ENCODE data around the gene SAMD14. TPM values are rescaled to one million over a fixed set of nuclear protein-coding genes. Genes with fewer than 3 reads are reported as not detected.
A peak's percentile ranks its signal among the peaks of the same experiment; 100 is the strongest.

Gene SAMD14
- polyA plus RNA-seq, 1 donor, result 5.7 TPM

- H3K27ac ChIP-seq (ENCODE audit: low read length), result no peak overlapping the region
These were observed 20.2 kb downstream of the SAMD14 start for GRCh38 chr17:50109785-50110184.

GRCh38 chr17:50109207-50109606 lies 20.8 kb downstream of the SAMD14 start:
- H3K27me3 ChIP-seq (ENCODE audit: control insufficient read depth, insufficient read depth, low read length), result no peaks in the 10 kb centered on the region
- no peak overlapping the region for H3K4me3 ChIP-seq (ENCODE audit: low read length)
- peaks cover 25% of the 10 kb centered on the region for H3K4me1 ChIP-seq (ENCODE audit: control insufficient read depth, insufficient read depth, low read length)
- H3K27ac ChIP-seq (ENCODE audit: low read length), result no peak overlapping the region
- WGBS (ENCODE audit: insufficient coverage, low lambda C conversion rate), result no CpG with 5 or more reads among the region's 7 CpGs
- H3K36me3 ChIP-seq (ENCODE audit: control insufficient read depth, insufficient read depth, low read length), result peaks cover 65% of the 10 kb centered on the region
- H3K9me3 ChIP-seq (ENCODE audit: control insufficient read depth, low read depth, low read length), result no peaks in the 10 kb centered on the region
- DNase-seq, result no peak

More at GRCh38 chr17:50109785-50110184, 20.2 kb downstream of the SAMD14 start:
- no CpG with 5 or more reads among the region's 19 CpGs for WGBS (ENCODE audit: insufficient coverage, low lambda C conversion rate)
- Histone ChIP-seq H3K4me1 (ENCODE audit: control insufficient read depth, insufficient read depth, low read length) (peaks cover 25% of the 10 kb centered on the region), H3K9me3 (ENCODE audit: control insufficient read depth, low read depth, low read length) (no peaks in the 10 kb centered on the region), H3K36me3 (ENCODE audit: control insufficient read depth, insufficient read depth, low read length) (peaks cover 61% of the 10 kb centered on the region), H3K4me3 (ENCODE audit: low read length) (no peak overlapping the region), H3K27me3 (ENCODE audit: control insufficient read depth, insufficient read depth, low read length) (no peaks in the 10 kb centered on the region)
- no peak for DNase-seq

GRCh38 chr17:50108556-50108955 lies 21.4 kb downstream of the SAMD14 start:
- DNase-seq, result no peak
- H3K27me3 ChIP-seq (ENCODE audit: control insufficient read depth, insufficient read depth, low read length), result no peaks in the 10 kb centered on the region
- no peak overlapping the region for H3K4me3 ChIP-seq (ENCODE audit: low read length)
- WGBS (ENCODE audit: insufficient coverage, low lambda C conversion rate), result 92% methylated on average over 2 of the region's 9 CpGs
- no peak overlapping the region for H3K27ac ChIP-seq (ENCODE audit: low read length)
- H3K4me1 ChIP-seq (ENCODE audit: control insufficient read depth, insufficient read depth, low read length), result peaks cover 22% of the 10 kb centered on the region
- H3K36me3 ChIP-seq (ENCODE audit: control insufficient read depth, insufficient read depth, low read length), result peaks cover 70% of the 10 kb centered on the region
- no peaks in the 10 kb centered on the region for H3K9me3 ChIP-seq (ENCODE audit: control insufficient read depth, low read depth, low read length)

DNA sequence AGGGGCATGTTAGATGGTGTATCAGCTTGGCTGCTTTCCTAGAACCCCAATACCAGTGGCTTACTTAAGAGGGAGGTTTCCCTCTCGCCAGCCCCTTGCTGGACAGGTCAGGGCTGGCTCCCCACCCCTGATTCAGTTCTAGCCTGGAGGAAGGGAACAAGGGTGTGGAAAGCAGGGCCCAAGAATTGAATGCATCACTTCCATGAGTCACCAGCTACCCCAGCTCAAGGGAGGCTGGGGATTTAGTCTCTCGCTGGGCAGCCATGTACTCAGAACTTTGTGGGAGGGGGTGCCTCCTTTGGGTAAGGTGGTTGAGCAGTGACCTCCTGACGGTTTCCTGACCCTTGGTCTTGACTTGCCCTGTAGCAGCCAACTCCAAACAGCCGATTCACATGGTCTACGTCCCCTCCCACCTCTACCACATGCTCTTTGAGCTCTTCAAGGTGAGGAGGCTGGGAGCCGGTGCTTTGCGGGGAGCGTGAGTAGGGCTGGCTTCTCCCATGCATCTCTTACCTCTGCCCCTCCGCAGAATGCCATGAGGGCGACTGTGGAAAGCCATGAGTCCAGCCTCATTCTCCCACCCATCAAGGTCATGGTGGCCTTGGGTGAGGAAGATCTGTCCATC lies 22.1 kb downstream of the SAMD14 start:
- DNase-seq, result no peak
- H3K9me3 ChIP-seq (ENCODE audit: control insufficient read depth, low read depth, low read length), result no peaks in the 10 kb centered on the region
- H3K4me1 ChIP-seq (ENCODE audit: control insufficient read depth, insufficient read depth, low read length), result peaks cover 21% of the 10 kb centered on the region
- no peak overlapping the region for H3K4me3 ChIP-seq (ENCODE audit: low read length)
- no peaks in the 10 kb centered on the region for H3K27me3 ChIP-seq (ENCODE audit: control insufficient read depth, insufficient read depth, low read length)
- peaks cover 71% of the 10 kb centered on the region for H3K36me3 ChIP-seq (ENCODE audit: control insufficient read depth, insufficient read depth, low read length)
- no peak overlapping the region for H3K27ac ChIP-seq (ENCODE audit: low read length)
- no CpG with 5 or more reads among the region's 10 CpGs for WGBS (ENCODE audit: insufficient coverage, low lambda C conversion rate)

DNA sequence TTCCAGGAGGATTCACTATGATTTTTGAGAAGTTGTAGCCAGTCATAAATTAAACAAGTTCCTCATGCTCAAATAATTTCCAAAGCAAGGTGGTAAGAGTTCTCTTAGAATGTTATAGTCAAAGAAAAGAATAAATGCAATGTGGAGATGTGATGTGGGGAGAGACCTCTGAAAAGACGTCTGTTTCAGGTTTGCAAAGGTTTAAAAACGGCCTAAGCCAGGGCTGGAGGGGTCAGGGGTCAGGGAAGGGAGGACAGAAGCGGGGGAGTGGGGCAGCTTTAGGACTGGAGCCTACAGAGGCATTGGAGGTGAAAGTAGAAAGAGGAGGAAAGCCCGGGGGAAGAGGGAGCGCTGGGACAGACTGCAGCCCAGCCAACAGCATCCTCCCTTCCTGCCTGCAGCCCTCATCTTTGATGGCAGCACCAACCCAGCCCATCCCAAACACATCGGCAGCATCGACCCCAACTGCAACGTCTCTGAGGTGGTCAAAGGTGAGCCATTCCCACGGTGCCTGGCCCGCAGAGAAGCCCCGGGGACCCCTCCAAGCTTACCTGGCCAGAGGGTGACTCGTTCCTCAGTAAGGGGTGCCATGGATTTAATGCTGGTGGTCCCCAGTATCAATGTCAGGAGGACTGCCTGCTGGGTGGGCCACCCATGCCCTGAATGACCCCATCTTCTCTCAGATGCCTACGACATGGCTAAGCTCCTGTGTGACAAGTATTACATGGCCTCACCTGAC lies 23.4 kb downstream of the SAMD14 start:
- Histone ChIP-seq H3K36me3 (ENCODE audit: control insufficient read depth, insufficient read depth, low read length) (peaks cover 71% of the 10 kb centered on the region), H3K27me3 (ENCODE audit: control insufficient read depth, insufficient read depth, low read length) (no peaks in the 10 kb centered on the region), H3K9me3 (ENCODE audit: control insufficient read depth, low read depth, low read length) (no peaks in the 10 kb centered on the region), H3K27ac (ENCODE audit: low read length) (no peak overlapping the region), H3K4me3 (ENCODE audit: low read length) (no peak overlapping the region), H3K4me1 (ENCODE audit: control insufficient read depth, insufficient read depth, low read length) (peaks cover 20% of the 10 kb centered on the region)
- no peak for DNase-seq
- 60% methylated on average over 2 of the region's 13 CpGs for WGBS (ENCODE audit: insufficient coverage, low lambda C conversion rate)

GRCh38 chr17:50105811-50106210 lies 24.1 kb downstream of the SAMD14 start:
- WGBS (ENCODE audit: insufficient coverage, low lambda C conversion rate), result no CpG with 5 or more reads among the region's 21 CpGs
- Histone ChIP-seq H3K27ac (ENCODE audit: low read length) (no peak overlapping the region), H3K27me3 (ENCODE audit: control insufficient read depth, insufficient read depth, low read length) (no peaks in the 10 kb centered on the region), H3K4me3 (ENCODE audit: low read length) (no peak overlapping the region), H3K4me1 (ENCODE audit: control insufficient read depth, insufficient read depth, low read length) (peaks cover 25% of the 10 kb centered on the region), H3K36me3 (ENCODE audit: control insufficient read depth, insufficient read depth, low read length) (peaks cover 65% of the 10 kb centered on the region), H3K9me3 (ENCODE audit: control insufficient read depth, low read depth, low read length) (no peaks in the 10 kb centered on the region)
- no peak for DNase-seq

DNA sequence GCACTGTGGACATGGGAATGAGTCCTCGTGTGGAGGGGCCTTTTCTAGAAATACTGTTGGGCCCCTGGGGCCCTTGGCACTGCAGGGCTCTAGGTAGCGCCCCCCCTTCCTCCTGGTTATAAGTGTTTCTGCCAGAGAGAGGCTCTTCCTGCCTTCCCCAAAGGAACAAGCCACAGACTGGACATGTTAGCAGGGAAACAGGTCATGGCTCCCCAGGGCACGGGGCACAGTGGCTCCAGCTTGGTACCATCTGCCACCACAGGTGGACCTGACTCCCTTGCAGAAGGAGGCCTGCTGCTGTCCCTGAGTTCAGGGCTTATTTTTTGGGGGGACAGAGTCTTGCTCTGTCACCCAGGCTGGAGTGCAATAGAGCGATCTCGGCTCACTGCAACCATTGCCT lies 26.0 kb downstream of the SAMD14 start:
- DNase-seq, result no peak
- H3K9me3 ChIP-seq (ENCODE audit: control insufficient read depth, low read depth, low read length), result no peaks in the 10 kb centered on the region
- peaks cover 42% of the 10 kb centered on the region for H3K4me1 ChIP-seq (ENCODE audit: control insufficient read depth, insufficient read depth, low read length)
- H3K4me3 ChIP-seq (ENCODE audit: low read length), result no peak overlapping the region
- H3K27me3 ChIP-seq (ENCODE audit: control insufficient read depth, insufficient read depth, low read length), result no peaks in the 10 kb centered on the region
- no peak overlapping the region for H3K27ac ChIP-seq (ENCODE audit: low read length)
- WGBS (ENCODE audit: insufficient coverage, low lambda C conversion rate), result no CpG with 5 or more reads among the region's 5 CpGs
- peaks cover 54% of the 10 kb centered on the region for H3K36me3 ChIP-seq (ENCODE audit: control insufficient read depth, insufficient read depth, low read length)

DNA sequence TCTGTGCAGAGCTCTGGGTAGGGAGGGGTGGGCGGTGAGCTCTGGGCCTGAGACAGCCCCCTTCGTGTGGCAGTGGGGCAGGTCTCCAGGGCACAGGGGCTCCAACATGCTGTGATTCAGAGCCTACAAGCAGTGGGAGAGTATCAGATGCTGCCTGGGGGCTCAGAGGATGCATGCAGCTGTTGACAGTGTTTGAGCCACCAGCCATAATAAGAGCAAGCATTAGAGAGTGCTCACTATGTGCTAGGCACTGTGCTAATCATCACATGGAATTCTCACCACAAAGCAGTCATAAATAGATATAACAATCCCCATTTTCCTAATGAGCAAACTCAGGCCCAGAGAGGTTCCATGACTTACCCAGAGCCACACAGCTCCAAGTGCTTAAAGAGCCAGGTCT lies 26.7 kb downstream of the SAMD14 start:
- no peak for DNase-seq
- Histone ChIP-seq H3K36me3 (ENCODE audit: control insufficient read depth, insufficient read depth, low read length) (peaks cover 54% of the 10 kb centered on the region), H3K4me1 (ENCODE audit: control insufficient read depth, insufficient read depth, low read length) (peaks cover 48% of the 10 kb centered on the region), H3K9me3 (ENCODE audit: control insufficient read depth, low read depth, low read length) (no peaks in the 10 kb centered on the region), H3K4me3 (ENCODE audit: low read length) (no peak overlapping the region), H3K27ac (ENCODE audit: low read length) (peak overlapping the region; percentile 96), H3K27me3 (ENCODE audit: control insufficient read depth, insufficient read depth, low read length) (no peaks in the 10 kb centered on the region)
- no CpG with 5 or more reads among the region's 2 CpGs for WGBS (ENCODE audit: insufficient coverage, low lambda C conversion rate)

DNA sequence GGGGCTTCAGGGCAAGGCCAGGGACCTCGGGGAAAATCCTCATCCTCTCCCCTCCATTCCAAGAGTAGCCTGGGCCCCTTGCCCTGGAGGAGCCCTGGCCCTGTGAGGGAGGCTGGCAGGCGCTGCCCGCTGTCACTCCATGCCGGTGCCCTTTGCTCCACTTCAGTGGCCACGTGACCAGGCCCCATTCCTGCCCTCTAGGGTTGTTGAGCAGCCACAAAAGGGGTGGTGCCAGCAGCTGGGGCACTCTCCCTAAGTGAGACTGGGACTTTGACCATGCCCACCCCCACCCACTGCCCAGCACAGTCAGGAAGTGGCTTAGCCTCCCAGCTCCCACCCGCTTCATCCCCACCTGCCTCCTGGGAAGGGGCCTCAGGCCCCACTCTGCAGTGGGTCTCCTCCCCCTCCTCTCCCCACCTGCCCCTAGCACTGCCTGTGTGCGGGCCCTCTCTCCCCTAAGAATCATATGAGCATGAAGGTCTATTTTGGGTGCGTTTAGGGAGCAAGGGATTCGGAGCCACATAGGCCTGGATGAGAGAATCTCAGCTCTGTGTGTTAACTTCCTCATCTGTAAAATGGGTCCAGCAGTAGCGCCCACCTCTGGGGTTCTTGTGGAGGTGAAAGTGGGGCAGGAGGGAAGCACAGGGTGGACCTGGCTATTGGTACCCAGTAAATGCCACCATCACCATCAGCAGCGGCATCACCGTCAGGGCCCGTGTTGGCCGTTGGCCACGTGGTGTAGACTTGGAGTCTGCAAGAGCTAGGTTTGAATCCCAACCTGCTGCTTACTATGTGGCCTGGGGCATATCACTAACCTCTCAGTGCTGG lies 27.6 kb downstream of the SAMD14 start:
- Histone ChIP-seq H3K36me3 (ENCODE audit: control insufficient read depth, insufficient read depth, low read length) (peaks cover 53% of the 10 kb centered on the region), H3K27me3 (ENCODE audit: control insufficient read depth, insufficient read depth, low read length) (no peaks in the 10 kb centered on the region), H3K9me3 (ENCODE audit: control insufficient read depth, low read depth, low read length) (no peaks in the 10 kb centered on the region), H3K27ac (ENCODE audit: low read length) (peak overlapping the region; percentile 96), H3K4me1 (ENCODE audit: control insufficient read depth, insufficient read depth, low read length) (peaks cover 57% of the 10 kb centered on the region), H3K4me3 (ENCODE audit: low read length) (peak overlapping the region; percentile 14)
- peak; percentile 95 to 98 for DNase-seq
- no CpG with 5 or more reads among the region's 15 CpGs for WGBS (ENCODE audit: insufficient coverage, low lambda C conversion rate)

DNA sequence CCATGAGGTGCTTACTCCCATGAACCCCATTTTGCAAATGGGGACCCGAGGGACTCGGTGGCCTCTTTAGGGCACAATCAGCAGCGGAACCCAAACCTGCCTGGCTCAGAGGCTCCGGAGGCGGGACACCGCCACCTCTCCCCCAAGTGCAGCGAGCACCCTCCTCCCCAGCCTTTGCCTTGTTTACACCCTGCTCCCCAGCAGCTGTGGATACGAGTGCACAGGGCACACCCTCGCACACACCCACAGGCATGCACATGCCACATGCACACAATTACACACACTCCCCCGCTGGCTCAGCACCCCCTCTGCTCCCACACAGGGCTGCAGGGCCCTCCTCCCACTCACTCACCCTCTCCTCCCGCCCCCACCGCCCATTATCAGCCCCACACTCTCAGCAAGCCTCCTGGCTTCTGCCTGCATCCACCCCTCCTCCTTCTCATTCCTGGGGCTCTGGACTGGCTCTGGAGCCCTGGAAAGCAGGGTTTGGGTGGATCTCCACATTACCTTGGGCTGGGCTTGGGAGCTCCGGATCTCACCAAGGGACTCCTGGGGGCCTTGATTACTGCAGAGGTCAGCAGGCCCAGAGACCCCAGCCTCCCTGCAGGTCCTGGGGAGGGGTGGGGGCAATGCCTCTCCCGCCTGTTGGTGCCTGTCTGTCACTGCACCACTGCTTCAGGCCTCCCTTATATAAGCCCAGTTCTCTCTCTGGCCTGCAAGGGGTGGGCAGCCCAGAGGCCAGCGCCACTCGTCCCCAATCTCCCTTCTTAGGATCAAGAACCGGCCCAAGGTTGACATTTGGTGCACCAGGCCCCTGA lies 28.4 kb downstream of the SAMD14 start:
- DNase-seq, result peak; percentile 94 to 97
- Histone ChIP-seq H3K4me1 (ENCODE audit: control insufficient read depth, insufficient read depth, low read length) (peaks cover 65% of the 10 kb centered on the region), H3K27me3 (ENCODE audit: control insufficient read depth, insufficient read depth, low read length) (no peaks in the 10 kb centered on the region), H3K4me3 (ENCODE audit: low read length) (peak overlapping the region; percentile 14), H3K9me3 (ENCODE audit: control insufficient read depth, low read depth, low read length) (no peaks in the 10 kb centered on the region), H3K36me3 (ENCODE audit: control insufficient read depth, insufficient read depth, low read length) (peaks cover 48% of the 10 kb centered on the region), H3K27ac (ENCODE audit: low read length) (peak overlapping the region; percentile 96)
- no CpG with 5 or more reads among the region's 17 CpGs for WGBS (ENCODE audit: insufficient coverage, low lambda C conversion rate)

Data from large intestine (tissue), 3 donors.